ENCODE measurements around the gene NID1.

The NID1 gene

GRCh38 chr1:235947989-235948388 is 116.9 kb downstream of the NID1 start:
- TF ChIP-seq, protein P1, sequence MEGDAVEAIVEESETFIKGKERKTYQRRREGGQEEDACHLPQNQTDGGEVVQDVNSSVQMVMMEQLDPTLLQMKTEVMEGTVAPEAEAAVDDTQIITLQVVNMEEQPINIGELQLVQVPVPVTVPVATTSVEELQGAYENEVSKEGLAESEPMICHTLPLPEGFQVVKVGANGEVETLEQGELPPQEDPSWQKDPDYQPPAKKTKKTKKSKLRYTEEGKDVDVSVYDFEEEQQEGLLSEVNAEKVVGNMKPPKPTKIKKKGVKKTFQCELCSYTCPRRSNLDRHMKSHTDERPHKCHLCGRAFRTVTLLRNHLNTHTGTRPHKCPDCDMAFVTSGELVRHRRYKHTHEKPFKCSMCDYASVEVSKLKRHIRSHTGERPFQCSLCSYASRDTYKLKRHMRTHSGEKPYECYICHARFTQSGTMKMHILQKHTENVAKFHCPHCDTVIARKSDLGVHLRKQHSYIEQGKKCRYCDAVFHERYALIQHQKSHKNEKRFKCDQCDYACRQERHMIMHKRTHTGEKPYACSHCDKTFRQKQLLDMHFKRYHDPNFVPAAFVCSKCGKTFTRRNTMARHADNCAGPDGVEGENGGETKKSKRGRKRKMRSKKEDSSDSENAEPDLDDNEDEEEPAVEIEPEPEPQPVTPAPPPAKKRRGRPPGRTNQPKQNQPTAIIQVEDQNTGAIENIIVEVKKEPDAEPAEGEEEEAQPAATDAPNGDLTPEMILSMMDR (IDR thresholded peaks at IDR 0.05; ENCODE audit: low read depth, low read length): no peak
- no peak for DNase-seq (ENCODE audit: extremely low read depth, low read depth)

- DNase-seq (ENCODE audit: extremely low read depth, low read depth): no peak
- TF ChIP-seq, protein P1 (IDR thresholded peaks at IDR 0.05; ENCODE audit: low read depth, low read length): peak; percentile 46
These were observed 118.3 kb downstream of the NID1 start for GRCh38 chr1:235946571-235946981.

DNA sequence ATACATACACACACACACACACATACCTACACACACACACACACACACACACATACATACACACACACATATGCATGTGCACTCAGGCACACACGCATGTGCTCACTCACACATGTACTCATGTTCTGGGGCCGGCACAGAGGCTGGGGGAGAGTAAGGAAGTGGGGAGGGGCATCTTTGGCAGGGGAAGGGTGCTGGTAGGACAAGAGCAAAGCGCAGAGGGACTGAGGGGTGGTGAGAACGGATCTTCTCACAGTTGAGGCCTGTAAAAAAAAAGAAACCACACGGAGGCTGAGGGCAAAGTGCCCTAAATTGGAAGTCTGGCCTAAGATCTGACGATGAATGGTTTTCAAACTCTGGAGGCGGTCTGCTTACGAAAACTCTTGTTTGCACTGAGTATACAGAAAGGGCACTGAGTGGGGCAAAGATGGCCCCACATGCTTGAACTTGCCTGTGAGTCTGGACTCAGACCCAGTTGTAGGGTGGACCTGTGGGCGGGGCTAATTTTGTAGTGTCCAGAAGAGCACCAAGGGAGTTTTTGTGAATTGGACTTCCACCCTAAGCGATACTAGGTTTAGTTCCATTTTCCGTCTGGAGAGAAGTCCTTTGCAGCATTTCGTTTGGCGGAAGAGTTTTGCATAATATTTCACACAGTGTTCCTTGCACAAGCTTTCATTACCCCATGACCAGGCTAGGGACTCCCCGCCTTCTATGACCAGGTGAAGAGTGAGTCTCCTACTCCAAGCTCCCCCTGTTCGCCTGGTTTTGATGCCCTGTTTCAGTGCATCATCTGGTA is 118.9 kb downstream of the NID1 start:
- no peak for DNase-seq (ENCODE audit: extremely low read depth, low read depth)

DNA sequence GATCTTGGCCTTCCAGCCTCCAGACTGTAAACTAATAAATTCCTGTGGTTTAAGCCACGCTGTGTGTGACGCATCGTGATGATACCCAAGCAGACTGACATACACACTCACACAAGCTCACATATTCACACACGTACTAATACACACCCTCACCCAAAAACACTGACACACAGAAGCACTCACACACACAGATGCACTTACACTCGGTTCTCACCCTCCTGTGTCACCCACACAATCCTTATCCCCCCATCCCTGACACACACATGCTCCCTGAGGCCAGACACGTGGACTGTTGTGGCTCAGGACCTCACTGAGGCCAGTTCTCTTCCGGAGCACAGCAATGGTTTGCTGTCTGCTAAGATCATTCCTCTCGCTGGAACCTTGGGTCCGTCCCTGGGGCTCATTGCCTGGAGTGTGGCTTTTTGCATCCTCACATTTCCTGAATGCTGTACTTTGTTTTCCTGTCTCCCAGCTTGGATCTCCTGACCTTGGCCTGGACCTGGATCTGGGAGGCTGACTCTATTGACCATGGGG is 121.2 kb downstream of the NID1 start:
- TF ChIP-seq, protein P1 (IDR thresholded peaks at IDR 0.05; ENCODE audit: low read depth, low read length): no peak
- DNase-seq (ENCODE audit: extremely low read depth, low read depth): no peak

More for the DNA sequence above, 118.9 kb downstream of the NID1 start:
- TF ChIP-seq, protein P1 (IDR thresholded peaks at IDR 0.05; ENCODE audit: low read depth, low read length): no peak

- no peak for DNase-seq (ENCODE audit: extremely low read depth, low read depth)
- TF ChIP-seq, protein P1 (IDR thresholded peaks at IDR 0.05; ENCODE audit: low read depth, low read length): no peak
These were observed 121.8 kb downstream of the NID1 start for GRCh38 chr1:235942979-235943575.

DNA sequence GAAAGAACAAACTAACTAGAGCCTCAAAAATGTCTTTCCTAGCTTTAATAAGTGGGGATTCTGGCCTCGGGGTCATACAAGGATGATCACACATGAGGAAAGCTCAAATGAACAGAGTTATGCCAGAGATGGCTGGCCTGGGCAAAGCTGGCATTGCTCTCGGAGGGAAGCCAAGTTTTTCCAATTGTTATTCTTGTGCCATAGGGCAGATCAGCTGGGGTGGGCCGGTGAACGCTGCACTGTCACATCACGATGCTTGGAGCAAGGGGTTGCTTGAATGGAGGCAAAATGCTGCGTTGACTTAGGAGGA is 122.3 kb downstream of the NID1 start:
- TF ChIP-seq, protein P1 (IDR thresholded peaks at IDR 0.05; ENCODE audit: low read depth, low read length): no peak

More for the DNA sequence above, 122.3 kb downstream of the NID1 start:
- no peak for DNase-seq (ENCODE audit: extremely low read depth, low read depth)
